ENCODE results near the gene MOB3A.

- TF ChIP-seq CTCF (IDR thresholded peaks at IDR 0.05), result no peak
- TF ChIP-seq EZH2phosphoT487 (IDR thresholded peaks at IDR 0.05), result no peak
- TF ChIP-seq EZH2 (IDR thresholded peaks at IDR 0.05), result no peak
These were observed 16.6 kb upstream of the MOB3A start for GRCh38 chr19:2112516-2113320.

Measured in neural progenitor cell (in vitro differentiated cells).